GM12874 (cell line): ENCODE measurements around the gene TEX48.

Experiments
- CTCF ChIP-seq: IDR thresholded peaks from 2 replicates; pipeline ENCODE4 v1.5.1; 2011; ENCODE audit warnings: low read depth, mild to moderate bottlenecking, control low read depth, low read length, moderate library complexity; ENCODE audit not compliant: insufficient read depth

The TEX48 gene

DNA sequence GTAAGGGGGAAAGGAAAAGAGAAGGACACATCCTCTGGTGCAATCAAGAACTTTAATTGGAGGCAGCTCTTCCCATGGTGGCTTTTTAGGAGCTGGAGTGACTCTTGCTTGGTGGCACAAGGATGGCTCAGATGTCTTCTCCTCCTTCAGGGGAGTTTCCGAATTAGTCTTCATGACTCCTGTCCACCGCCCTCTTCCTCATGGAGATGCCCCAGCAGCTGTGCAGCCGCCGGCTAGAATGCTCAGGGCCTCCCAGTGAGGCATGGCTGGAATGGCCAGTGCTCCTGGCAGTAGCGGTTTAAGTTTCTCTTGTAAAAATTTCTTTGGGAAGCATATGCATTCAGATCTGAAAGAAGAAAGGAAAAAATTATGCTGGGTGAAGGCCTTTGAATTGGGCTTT is 15.6 kb downstream of the TEX48 start:
- TF ChIP-seq CTCF = no peak

DNA sequence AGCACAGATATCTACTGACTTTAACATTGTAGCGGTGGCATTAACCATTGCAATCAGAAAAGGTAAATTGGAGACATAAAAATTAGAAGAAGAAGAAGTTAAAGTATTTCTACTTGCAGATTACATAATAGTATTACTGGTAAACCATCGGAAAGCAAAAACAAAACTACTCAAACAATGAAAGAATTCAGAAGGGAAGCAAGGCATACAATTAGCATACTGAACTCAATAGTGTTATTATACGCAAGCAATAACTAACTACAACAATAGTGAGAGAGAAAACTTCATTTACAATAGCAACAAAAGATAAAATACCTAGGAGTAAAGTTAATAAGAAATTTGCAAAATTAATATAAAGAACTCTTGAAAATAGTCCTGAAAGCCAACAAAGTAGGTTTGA is 17.8 kb downstream of the TEX48 start:
- TF ChIP-seq CTCF = no peak

- TF ChIP-seq CTCF = peak; percentile 83
These were observed 19.7 kb downstream of the TEX48 start for GRCh38 chr9:114662081-114662989.

DNA sequence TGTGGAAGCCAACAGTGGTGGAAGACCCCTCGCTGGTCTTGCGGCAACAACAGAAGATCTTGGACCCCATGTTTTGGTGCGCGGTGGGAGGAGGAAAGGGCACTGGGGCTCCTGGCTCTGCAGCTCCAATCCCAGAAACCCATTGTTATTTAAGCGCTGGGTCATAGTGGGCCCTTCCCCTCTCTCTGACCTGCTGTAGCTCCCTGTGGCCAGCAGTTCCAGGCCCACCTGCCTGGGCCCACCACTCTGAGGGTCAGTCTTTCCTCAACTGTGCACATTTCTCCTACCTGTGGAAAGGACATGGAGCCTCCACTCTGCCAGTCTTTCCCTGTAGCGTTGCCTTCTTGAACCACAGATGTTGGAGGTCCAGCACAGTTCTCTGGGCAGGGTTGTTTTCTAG is 24.3 kb downstream of the TEX48 start, which contains the start of gene TEX53:
TEX53 (minus strand) TSS at position 101 of the 400 bp plus-strand sequence; CDS start at position 70, 31 bp downstream.
- no peak for TF ChIP-seq CTCF

GRCh38 chr9:114656301-114656700 is 25.7 kb downstream of the TEX48 start:
- TF ChIP-seq CTCF = no peak

GRCh38 chr9:114655689-114656088 is 26.3 kb downstream of the TEX48 start:
- no peak for TF ChIP-seq CTCF

GRCh38 chr9:114653556-114654159 is 28.3 kb downstream of the TEX48 start:
- TF ChIP-seq CTCF = peak; percentile 87
